ENCODE measurements around the gene FAM110A. TPM values are rescaled to one million over a fixed set of nuclear protein-coding genes. Genes with fewer than 3 reads are reported as not detected.
"Not testable (repeated sequence)": the region's sequence is repeated elsewhere in the genome, so short reads cannot be mapped to it uniquely, and the experiment has no call there.

Gene FAM110A
- total RNA-seq, 2 donors from 2014 or later: 5.7 to 5.8 TPM

DNA sequence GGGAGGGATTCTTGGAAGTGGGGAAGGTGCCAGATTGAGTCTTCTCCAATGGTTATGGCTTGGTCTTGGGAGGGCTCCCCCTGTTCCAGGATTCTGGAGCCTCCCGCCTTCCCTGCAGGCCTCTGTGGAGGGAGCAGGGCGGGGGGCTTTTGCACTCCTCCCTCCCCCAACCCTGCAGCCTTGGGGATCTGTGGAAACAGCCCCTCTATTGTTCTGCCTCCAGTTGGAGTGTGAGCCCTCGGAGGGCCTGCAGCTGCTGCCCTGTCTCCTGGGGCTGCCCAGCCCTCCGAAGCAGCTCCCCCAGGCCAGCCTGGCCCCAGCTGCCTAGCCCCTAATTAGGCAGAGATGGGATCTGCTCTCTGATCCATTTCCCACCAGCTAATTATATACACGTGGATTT lies 14.7 kb downstream of the FAM110A start:
- TF ChIP-seq, protein P1, sequence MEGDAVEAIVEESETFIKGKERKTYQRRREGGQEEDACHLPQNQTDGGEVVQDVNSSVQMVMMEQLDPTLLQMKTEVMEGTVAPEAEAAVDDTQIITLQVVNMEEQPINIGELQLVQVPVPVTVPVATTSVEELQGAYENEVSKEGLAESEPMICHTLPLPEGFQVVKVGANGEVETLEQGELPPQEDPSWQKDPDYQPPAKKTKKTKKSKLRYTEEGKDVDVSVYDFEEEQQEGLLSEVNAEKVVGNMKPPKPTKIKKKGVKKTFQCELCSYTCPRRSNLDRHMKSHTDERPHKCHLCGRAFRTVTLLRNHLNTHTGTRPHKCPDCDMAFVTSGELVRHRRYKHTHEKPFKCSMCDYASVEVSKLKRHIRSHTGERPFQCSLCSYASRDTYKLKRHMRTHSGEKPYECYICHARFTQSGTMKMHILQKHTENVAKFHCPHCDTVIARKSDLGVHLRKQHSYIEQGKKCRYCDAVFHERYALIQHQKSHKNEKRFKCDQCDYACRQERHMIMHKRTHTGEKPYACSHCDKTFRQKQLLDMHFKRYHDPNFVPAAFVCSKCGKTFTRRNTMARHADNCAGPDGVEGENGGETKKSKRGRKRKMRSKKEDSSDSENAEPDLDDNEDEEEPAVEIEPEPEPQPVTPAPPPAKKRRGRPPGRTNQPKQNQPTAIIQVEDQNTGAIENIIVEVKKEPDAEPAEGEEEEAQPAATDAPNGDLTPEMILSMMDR (IDR thresholded peaks at IDR 0.05): no peak
- Histone ChIP-seq H3K36me3 (no peaks in the 10 kb centered on the region), H3K4me1 (peaks cover 0 to 24% of the 10 kb centered on the region in 2 donors), H3K4me3 (no peak overlapping the region), H3K27me3 (no peaks in the 10 kb centered on the region), H3K9me3 (no peaks in the 10 kb centered on the region), H3K27ac (no peak overlapping the region)
- DNase-seq (ENCODE audit: low spot score): no peak

DNA sequence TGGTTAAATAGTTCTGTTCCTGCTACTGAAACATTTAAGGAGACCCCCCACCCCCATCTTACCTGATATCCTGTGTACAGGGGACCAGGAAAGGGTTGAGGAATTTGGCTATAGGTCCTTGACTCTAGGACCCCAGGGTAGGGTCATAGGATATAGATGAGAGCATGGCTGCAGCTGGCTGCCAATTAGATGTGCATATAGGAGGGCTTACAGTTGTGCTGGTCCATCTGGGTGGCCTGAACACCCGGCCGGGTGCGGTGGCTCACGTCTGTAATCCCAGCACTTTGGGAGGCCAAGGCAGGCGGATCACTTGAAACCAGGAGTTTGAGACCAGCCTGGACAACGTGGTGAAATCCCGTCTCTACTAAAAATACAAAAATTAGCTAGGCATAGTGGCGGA lies 15.2 kb downstream of the FAM110A start:
- H3K27ac ChIP-seq; DNase-seq (ENCODE audit: low spot score); H3K4me3 ChIP-seq; H3K9me3 ChIP-seq; H3K36me3 ChIP-seq; H3K27me3 ChIP-seq: not testable (repeated sequence)
- peaks cover 0 to 22% of the 10 kb centered on the region in 2 donors for H3K4me1 ChIP-seq

DNA sequence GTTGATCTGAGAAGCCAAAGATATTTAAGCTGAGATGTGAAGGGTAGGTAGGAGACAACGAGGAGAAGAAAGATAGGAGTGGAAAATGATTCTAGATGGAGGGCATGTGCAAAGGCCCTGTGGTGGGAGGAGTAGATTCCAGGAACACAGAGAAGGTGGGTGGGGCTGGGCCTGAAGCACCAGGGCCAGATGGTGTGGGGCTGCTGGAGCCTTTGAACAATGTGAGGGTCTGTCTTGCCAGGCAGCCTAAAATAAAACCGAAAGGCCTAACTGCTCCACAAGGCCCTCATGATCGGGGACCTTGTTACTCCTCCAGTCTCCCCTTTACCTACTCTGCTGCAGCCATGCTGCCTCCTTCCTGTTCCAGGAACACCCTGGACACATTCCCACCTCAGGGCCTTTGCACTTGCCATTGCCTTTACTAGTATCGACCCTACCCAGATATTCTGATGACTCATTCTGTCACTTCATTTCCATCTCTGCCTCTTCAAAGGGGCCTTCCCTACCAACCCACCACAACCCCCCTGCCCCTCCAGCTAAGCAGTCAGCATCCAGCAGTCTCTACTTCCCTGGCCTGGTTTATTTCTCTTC lies 20.0 kb downstream of the FAM110A start:
- Histone ChIP-seq H3K27ac (no peak overlapping the region), H3K27me3 (no peaks in the 10 kb centered on the region), H3K36me3 (no peaks in the 10 kb centered on the region), H3K4me1 (no peaks in the 10 kb centered on the region), H3K9me3 (no peaks in the 10 kb centered on the region), H3K4me3 (no peak overlapping the region)
- DNase-seq (ENCODE audit: low spot score): no peak
- TF ChIP-seq, protein P1 (IDR thresholded peaks at IDR 0.05): no peak

DNA sequence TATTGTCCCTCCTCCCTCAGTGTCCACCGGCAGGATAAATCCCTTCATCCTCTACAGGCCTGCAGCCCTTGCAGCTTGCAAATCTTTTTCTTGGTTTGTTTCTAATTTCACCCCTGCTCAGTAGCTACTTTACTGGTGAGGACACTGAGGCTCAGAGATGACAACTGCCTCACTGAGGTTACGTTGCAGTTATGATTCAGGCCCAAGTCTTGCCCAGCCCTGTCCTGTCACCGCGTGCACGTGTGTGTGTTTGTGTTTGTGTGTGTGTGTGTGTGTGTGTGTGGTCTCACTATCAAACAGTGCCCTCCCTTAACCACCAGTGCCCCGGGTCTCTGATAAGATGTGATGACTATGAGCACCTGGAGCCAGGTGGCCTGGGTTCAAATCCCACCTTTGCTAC lies 21.1 kb downstream of the FAM110A start:
- DNase-seq (ENCODE audit: low spot score): no peak
- no peak overlapping the region for H3K4me3 ChIP-seq
- no peaks in the 10 kb centered on the region for H3K27me3 ChIP-seq
- no peak overlapping the region for H3K27ac ChIP-seq
- no peaks in the 10 kb centered on the region for H3K9me3 ChIP-seq
- H3K36me3 ChIP-seq: no peaks in the 10 kb centered on the region
- TF ChIP-seq, protein P1 (IDR thresholded peaks at IDR 0.05): no peak
- no peaks in the 10 kb centered on the region for H3K4me1 ChIP-seq

DNA sequence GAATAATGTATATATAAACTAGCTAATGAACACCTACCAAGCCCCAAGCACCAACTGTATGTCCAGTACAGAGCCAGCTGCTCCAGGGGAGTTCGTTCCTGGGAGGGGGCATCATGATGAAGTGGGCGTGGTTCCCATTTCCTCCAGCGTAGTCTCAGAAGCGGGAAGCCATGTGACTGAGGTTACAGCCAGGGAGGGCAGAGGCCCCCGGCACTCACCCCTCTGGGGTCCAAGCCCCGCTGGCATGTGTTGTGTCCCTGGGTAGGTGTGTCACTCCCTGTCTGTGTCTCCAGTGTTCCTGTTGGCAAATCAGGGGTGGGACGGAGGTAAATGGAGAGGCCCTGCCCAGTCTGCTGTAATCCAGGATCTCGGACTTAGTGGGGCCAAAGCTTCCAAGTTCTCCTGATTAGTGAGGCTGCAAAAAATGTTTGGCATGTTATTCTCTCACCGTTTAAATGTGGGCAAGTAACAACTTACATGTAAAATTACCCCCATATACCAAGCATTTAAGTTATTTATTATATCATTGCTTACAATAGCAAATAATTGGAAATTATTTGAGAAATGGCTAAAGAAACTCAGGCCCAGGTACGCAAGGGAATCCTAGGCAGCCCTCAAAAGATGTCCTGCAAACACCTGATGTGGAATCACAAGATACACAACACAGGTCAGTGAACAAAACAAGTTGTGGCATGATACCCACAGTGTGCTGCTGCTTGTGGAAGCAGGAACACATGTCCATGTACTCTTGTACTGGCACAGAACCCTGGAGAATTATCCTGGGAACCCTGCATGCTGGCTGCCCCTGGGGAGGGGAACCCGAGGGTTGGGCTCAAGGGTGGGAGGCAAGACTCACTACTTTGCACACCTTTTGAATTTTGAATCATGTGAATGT lies 22.2 kb downstream of the FAM110A start:
- Histone ChIP-seq H3K4me1 (no peaks in the 10 kb centered on the region), H3K4me3 (no peak overlapping the region), H3K27ac (no peak overlapping the region), H3K36me3 (no peaks in the 10 kb centered on the region), H3K27me3 (no peaks in the 10 kb centered on the region), H3K9me3 (no peaks in the 10 kb centered on the region)
- DNase-seq (ENCODE audit: low spot score): no peak
- TF ChIP-seq, protein P1 (IDR thresholded peaks at IDR 0.05): no peak

DNA sequence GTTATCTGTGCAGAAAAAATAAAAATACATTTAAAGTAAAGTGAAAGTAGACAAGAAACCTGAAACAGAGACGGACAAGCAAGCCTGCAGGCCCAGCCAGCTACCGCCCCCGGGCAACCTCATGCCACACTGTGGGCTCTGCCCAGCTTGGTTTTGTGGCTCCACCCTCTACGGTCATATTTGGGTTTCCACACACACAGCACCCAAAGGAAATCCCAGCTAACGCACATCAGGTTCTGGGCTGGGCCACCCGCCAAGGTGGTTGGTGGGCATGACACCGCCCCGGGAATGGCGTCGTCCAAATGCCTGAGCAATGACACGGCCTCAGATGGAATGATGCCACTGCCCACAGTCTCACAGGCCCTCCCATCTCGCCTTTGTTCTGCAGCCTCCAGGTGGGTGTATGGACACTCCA lies 22.9 kb downstream of the FAM110A start:
- no peak overlapping the region for H3K27ac ChIP-seq

More for the DNA sequence above, 22.9 kb downstream of the FAM110A start:
- H3K4me3 ChIP-seq: no peak overlapping the region
- TF ChIP-seq, protein P1 (IDR thresholded peaks at IDR 0.05): no peak
- no peaks in the 10 kb centered on the region for H3K9me3 ChIP-seq
- H3K4me1 ChIP-seq: no peaks in the 10 kb centered on the region
- H3K27me3 ChIP-seq: no peaks in the 10 kb centered on the region
- no peak for DNase-seq (ENCODE audit: low spot score)
- H3K36me3 ChIP-seq: no peaks in the 10 kb centered on the region
